GM13976 (cell line): Measurements from ENCODE around the gene HCN4.

Experiments
- DNase-seq: peaks from one replicate; pipeline ENCODE4 v3.0.0; 2012; ENCODE audit warnings: low spot score
- CTCF ChIP-seq: IDR thresholded peaks from 2 replicates; pipeline ENCODE4 v1.5.1; 2012; ENCODE audit warnings: borderline replicate concordance, mild to moderate bottlenecking; ENCODE audit not compliant: insufficient read depth; ENCODE audit errors: extremely low read depth, missing control alignments, control extremely low read depth
- in situ Hi-C: fragments of 300-500 bp; cut with MboI; formaldehyde crosslinking; loops from one replicate; pipeline ENCODE4 v1.12.0; 2022; ENCODE audit warnings: low sequenced_read_pairs, mixed read lengths, inconsistent platforms; ENCODE audit not compliant: unreplicated experiment

The HCN4 gene

DNA sequence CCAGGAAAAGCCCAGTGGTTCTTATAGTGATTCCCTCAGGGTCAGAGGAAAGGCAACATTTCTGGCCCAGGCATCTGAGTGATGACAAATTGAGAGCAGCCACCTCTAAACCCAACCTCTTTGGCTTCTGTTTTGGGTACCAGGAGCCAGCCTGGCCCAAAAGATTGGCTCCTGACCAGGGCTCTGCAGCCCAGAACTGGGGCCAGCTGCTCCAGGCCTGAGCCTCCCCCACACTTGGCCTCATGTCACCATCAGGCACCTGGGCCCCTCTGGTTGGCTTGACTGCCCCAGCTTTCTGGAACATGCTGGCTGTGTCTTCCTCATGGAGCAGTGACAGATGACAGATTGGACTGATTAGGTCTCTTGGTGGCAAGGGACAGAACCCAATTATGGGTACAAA is 26.0 kb upstream of the HCN4 start:
- in situ Hi-C loops, result no loop called here
- TF ChIP-seq CTCF, result no peak
- no peak for DNase-seq

- in situ Hi-C loops, result no loop called here
- TF ChIP-seq CTCF, result no peak
- no peak for DNase-seq
These were observed 24.6 kb upstream of the HCN4 start for GRCh38 chr15:73393336-73393735.

DNA sequence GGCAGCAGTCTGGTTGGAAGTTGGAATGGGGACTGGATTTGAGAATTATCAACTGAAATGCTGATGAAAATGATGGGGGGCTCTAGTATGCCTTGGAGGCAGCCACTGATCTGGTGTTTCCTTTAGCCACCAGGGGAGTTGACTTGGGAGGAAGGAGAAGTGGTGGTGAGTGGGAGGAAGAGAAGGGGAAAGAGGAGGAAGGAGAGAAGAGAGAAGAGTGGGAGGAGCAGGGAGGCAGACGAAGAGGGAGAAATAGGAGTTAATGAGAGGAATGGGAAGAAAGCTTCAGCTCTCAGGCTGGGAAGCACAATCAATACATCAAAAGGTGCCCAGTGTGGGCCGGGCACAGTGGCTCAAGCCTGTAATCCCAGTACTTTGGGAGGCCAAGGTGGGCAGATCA is 23.3 kb upstream of the HCN4 start:
- DNase-seq, result no peak
- in situ Hi-C loops, result no loop called here
- TF ChIP-seq CTCF, result no peak

DNA sequence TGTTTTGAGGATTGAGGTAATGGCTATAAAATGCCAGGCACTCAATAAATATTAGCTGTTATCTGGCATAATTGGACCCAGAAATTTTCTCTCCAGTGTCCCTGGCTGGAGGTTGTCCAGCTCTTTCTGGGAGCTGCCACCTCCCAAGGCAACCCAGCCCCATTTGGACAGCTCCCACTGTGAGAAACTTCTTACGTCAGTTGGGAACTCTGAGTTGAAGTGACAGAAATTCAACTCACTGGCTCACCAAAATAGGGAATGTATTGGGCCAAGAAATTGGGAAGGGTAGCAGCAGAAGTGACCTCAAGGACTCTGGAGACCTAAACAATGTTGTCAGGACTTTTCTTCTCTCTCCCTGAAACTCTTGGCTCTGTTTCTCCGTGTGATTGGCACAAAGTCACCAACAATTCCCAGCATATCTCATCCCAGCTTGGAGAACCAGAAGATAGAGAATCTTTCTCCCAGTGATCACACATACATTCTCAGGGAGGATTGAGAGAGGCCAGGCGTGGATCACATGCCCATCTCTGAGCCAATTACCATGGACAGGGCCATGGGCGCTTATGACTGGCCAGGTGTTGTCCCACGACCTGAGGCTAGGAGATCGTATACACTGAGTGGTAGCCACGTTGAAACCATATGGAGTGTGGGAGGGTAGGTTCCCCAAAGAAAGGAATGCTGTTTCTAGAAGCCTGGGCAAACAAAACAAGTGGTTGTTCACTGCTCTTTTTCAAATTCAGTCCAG is 22.5 kb upstream of the HCN4 start:
- TF ChIP-seq CTCF, result no peak
- in situ Hi-C loops, result no loop called here
- DNase-seq, result no peak

GRCh38 chr15:73389971-73390544 is 21.3 kb upstream of the HCN4 start:
- no peak for TF ChIP-seq CTCF
- no peak for DNase-seq
- in situ Hi-C loops, result no loop called here

- TF ChIP-seq CTCF, result no peak
- no peak for DNase-seq
- in situ Hi-C loops, result no loop called here
These were observed 20.8 kb upstream of the HCN4 start for GRCh38 chr15:73389539-73389938.
